GM20000 (cell line): ENCODE results near the gene ATP9B.

Source experiments
- DNase-seq: peaks from one replicate; pipeline ENCODE4 v3.0.0; 2012; ENCODE audit warnings: low spot score
- TF ChIP-seq, protein P1 (sequence below): IDR thresholded peaks from 2 replicates; pipeline ENCODE4 v1.5.1; 2012; ENCODE audit warnings: mild to moderate bottlenecking, control low read depth; ENCODE audit errors: extremely low read depth, missing control alignments

Gene ATP9B

DNA sequence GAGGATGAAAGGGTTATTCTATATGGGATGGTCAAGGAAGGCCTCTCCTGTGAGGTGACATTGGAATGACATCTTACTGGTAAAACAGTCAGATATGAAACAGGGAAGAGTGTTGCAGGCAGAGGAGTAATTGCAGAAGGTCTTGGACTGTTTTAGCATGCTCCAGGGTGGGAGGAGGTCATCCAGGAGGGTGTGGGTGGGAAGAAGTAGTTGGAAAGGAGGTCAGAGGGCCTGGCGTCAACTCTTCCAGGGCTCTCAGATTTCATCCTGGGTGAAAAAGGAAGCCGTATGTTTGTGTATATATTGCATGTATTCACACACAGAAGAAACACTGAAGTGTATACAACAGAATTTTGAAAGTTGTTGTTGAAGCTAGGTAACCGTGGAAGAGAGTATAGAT is 48.2 kb downstream of the ATP9B start:
- DNase-seq, result no peak
- TF ChIP-seq, protein P1, sequence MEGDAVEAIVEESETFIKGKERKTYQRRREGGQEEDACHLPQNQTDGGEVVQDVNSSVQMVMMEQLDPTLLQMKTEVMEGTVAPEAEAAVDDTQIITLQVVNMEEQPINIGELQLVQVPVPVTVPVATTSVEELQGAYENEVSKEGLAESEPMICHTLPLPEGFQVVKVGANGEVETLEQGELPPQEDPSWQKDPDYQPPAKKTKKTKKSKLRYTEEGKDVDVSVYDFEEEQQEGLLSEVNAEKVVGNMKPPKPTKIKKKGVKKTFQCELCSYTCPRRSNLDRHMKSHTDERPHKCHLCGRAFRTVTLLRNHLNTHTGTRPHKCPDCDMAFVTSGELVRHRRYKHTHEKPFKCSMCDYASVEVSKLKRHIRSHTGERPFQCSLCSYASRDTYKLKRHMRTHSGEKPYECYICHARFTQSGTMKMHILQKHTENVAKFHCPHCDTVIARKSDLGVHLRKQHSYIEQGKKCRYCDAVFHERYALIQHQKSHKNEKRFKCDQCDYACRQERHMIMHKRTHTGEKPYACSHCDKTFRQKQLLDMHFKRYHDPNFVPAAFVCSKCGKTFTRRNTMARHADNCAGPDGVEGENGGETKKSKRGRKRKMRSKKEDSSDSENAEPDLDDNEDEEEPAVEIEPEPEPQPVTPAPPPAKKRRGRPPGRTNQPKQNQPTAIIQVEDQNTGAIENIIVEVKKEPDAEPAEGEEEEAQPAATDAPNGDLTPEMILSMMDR, result no peak

DNA sequence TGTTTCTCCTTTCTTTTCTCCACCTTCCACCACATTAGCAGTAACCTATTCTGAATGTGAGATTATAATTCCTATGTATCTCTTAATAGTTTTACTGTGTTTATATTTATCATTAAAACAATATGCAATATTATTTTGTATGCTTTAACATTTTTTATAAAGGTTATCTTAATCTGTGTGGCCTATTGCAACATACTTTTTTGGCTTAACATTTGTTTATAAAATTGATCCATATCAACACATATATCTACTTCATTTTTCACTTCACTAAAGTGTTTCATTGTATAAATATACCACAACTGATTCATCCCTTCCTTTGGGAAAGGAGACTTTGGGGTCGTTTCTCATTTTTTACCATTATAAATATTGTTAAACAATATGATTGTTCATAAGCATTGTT is 48.6 kb downstream of the ATP9B start:
- TF ChIP-seq, protein P1, result no peak
- no peak for DNase-seq

DNA sequence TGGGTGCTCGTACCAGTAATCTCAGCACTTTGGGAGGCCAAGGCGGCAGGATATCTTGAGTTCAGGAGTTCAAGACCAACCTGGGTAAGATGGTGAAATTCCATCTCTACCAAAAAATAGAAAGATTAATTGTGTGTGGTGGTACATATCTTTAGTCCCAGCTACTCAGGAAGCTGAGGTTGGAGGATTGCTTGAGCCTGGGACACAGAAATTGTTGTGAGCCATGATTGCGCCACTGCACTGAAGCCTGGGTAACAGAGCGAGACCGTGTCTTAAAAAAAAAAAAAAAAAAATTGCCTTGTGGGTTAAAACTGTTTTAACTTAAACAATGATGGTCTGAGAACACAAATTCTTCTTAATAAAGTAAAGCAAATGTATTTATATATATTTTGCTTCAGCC is 49.6 kb downstream of the ATP9B start:
- TF ChIP-seq, protein P1, result no peak

DNA sequence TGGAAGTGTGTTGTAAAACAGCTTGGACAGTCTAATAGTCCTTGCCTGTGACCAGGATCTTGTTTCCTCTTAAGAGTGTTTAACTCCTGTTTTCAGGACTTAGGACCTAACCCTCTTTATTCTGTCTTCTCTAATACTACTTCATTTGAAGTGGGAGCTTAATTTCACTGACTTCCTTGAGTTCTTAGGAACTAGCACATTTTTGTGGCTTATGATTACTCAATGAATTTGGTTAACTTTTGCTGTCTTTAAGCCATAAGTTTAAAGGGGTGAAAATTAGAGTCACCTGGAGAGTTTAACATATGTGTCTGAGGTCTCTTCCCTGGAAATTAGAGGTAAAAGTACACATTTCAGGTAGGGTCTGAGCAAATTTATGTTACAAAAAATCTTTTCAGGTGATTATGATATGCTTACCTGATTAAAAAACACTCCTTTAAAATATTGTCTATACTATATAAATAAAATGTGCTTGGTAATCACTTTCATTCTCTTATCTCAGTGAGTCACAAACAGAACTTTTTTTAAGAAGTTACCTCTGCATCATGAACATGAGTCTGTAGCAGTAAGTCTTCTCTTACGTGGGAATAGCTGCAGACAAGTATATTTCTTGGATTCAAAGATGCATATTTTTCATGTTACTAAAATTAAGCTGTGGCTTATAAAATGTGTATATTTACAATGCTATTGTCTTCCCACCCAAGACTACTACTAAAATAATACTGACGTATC is 52.7 kb downstream of the ATP9B start:
- TF ChIP-seq, protein P1, result no peak
- no peak for DNase-seq

More for the DNA sequence above, 49.6 kb downstream of the ATP9B start:
- DNase-seq, result no peak

DNA sequence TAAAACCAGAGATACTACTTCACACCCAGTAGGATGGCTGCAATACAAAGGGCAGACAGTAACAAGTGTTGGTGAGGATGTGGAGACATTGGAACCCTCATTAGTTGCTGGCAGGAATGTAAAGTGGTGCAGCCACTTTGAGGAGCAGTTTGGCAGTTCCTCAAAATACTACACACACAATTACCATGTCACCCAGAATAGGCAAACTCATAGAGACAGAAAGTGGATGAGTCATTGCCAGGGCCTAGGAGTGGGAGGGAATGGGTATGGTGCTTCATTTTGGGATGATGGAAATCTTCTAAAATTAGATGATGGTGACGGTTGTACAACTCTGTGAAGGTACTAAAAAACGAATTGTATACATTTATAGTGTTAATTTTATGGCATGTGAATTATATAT is 54.8 kb downstream of the ATP9B start:
- DNase-seq, result no peak
- TF ChIP-seq, protein P1, result no peak

DNA sequence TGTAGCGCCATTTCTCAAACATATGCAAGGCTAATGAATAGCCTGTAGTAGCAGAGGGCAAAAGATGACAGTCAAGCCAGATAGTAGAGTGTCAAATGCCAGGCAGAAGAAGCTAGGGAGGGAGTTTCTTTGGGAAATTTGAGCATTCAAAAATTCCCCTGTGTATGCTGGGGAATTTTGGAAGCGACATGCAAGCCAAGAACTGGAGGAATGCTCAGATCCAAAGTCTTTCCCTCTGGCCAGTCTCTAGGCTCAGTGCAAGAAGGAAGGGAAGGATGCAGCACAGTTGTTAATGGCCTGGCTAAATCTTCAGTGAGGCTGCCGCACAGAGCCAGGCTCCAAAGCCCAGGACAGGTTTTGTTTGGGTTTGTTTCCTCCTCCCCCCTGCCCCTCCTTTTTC is 59.9 kb downstream of the ATP9B start:
- DNase-seq, result no peak
- TF ChIP-seq, protein P1, result no peak

DNA sequence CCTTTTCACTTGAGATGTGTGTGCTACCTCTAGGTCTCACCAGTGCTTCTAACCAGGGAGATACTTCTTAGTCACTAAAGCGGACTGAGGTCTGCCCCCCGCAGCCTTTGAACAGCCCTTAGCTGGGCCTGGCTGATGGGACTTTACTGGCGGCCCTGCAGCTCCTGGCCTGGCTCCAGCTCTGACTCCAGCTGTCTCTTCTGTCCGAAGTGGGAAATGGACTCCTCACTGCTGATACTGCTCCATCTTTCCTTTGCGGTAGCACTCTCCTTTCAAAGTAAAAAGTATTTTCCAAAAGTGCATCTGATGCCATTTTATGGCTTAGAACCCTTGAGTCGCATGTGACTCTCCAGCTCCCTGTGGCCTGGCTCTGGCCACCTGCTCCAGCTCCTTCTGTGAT is 64.5 kb downstream of the ATP9B start:
- TF ChIP-seq, protein P1, result no peak
- DNase-seq, result no peak
